H1 (cell line): ENCODE data around the gene PGGHG.

ENCODE experiments used
- CTCF ChIP-seq, 3 experiments: IDR thresholded peaks; 1 replicate in 2 of 3; 2 replicates in 1 of 3; pipeline versions ENCODE4 v1.5.1 to v1.6.1; 2011; ENCODE audit warnings: low read length in 3 of 3, mild to moderate bottlenecking in 3 of 3, inconsistent platforms in 2 of 3, low read depth in 1 of 3, moderate library complexity in 1 of 3; ENCODE audit not compliant: insufficient read depth in 1 of 3; ENCODE audit errors: control extremely low read depth in 1 of 3
- GTF2F1 ChIP-seq: IDR thresholded peaks from 2 replicates; pipeline ENCODE4 v1.6.1; 2012; ENCODE audit warnings: low read depth, low read length, improper control_type of control experiment, borderline replicate concordance

GRCh38 chr11:259413-259812, 29.5 kb upstream of the PGGHG start:
- no peak for TF ChIP-seq GTF2F1
- TF ChIP-seq CTCF (IDR thresholded peaks at IDR 0.05; ENCODE audit: control extremely low read depth in 1 of 3, insufficient read depth in 1 of 3, low read depth in 1 of 3, low read length in 3 of 3) = no peak
